ENCODE data around the gene MAP4K2. TPM values are rescaled to one million over a fixed set of nuclear protein-coding genes. Genes with fewer than 3 reads are reported as not detected.
A peak's percentile ranks its signal among the peaks of the same experiment; 100 is the strongest.

MAP4K2 gene
- total RNA-seq, 3 donors from 2014 or later: 42.2 to 51.5 (median 43.7) TPM

GRCh38 chr11:64778473-64779298 lies 24.3 kb downstream of the MAP4K2 start, which contains the start of gene SF1:
TSS of gene SF1 (minus strand) at chr11:64778542. CDS start at chr11:64778392, 150 bp downstream.
- Mint-ChIP-seq H3K4me3 (peak within 1 kb of the TSS; percentile 96), H3K4me1 (ENCODE audit: low read depth) (peaks cover 56% of the 10 kb centered on the region), H3K9me3 (no peaks in the 10 kb centered on the region), H3K36me3 (ENCODE audit: insufficient read depth) (peaks cover 36% of the 10 kb centered on the region), H3K27me3 (ENCODE audit: low read depth) (no peaks in the 10 kb centered on the region)
- ATAC-seq (peak; percentile 86 to 89), DNase-seq (peak; percentile 98)

GRCh38 chr11:64778223-64778472 lies 24.9 kb downstream of the MAP4K2 start:
- no peaks in the 10 kb centered on the region for H3K9me3 Mint-ChIP-seq
- no peaks in the 10 kb centered on the region for H3K27me3 Mint-ChIP-seq (ENCODE audit: low read depth)
- H3K36me3 Mint-ChIP-seq (ENCODE audit: insufficient read depth): peaks cover 42% of the 10 kb centered on the region
- H3K4me1 Mint-ChIP-seq (ENCODE audit: low read depth): peaks cover 61% of the 10 kb centered on the region
- ATAC-seq (peak in 1 of 2 donors; percentile 9), DNase-seq (no peak)
- peak overlapping the region; percentile 91 for H3K4me3 Mint-ChIP-seq

GRCh38 chr11:64777449-64778222 lies 25.4 kb downstream of the MAP4K2 start:
- Mint-ChIP-seq H3K27me3 (ENCODE audit: low read depth) (no peaks in the 10 kb centered on the region), H3K4me3 (peak overlapping the region; percentile 96), H3K9me3 (no peaks in the 10 kb centered on the region), H3K36me3 (ENCODE audit: insufficient read depth) (peaks cover 44% of the 10 kb centered on the region), H3K4me1 (ENCODE audit: low read depth) (peaks cover 66% of the 10 kb centered on the region)
- peak; percentile 5 to 16 for ATAC-seq
- peak; percentile 79 for DNase-seq

GRCh38 chr11:64776875-64777274 lies 26.1 kb downstream of the MAP4K2 start:
- peaks cover 50% of the 10 kb centered on the region for H3K36me3 Mint-ChIP-seq (ENCODE audit: insufficient read depth)
- peaks cover 71% of the 10 kb centered on the region for H3K4me1 Mint-ChIP-seq (ENCODE audit: low read depth)
- DNase-seq: no peak
- no peak for ATAC-seq
- H3K27me3 Mint-ChIP-seq (ENCODE audit: low read depth): no peaks in the 10 kb centered on the region
- peak overlapping the region; percentile 96 for H3K4me3 Mint-ChIP-seq
- H3K9me3 Mint-ChIP-seq: no peaks in the 10 kb centered on the region

GRCh38 chr11:64776425-64776824 lies 26.6 kb downstream of the MAP4K2 start:
- H3K27me3 Mint-ChIP-seq (ENCODE audit: low read depth): no peaks in the 10 kb centered on the region
- H3K4me3 Mint-ChIP-seq: peak overlapping the region; percentile 96
- peaks cover 53% of the 10 kb centered on the region for H3K36me3 Mint-ChIP-seq (ENCODE audit: insufficient read depth)
- ATAC-seq (no peak), DNase-seq (no peak)
- peaks cover 75% of the 10 kb centered on the region for H3K4me1 Mint-ChIP-seq (ENCODE audit: low read depth)
- no peaks in the 10 kb centered on the region for H3K9me3 Mint-ChIP-seq

GRCh38 chr11:64774144-64774543 lies 28.9 kb downstream of the MAP4K2 start:
- peaks cover 72% of the 10 kb centered on the region for H3K4me1 Mint-ChIP-seq (ENCODE audit: low read depth)
- no peaks in the 10 kb centered on the region for H3K27me3 Mint-ChIP-seq (ENCODE audit: low read depth)
- no peak for DNase-seq
- H3K9me3 Mint-ChIP-seq: no peaks in the 10 kb centered on the region
- ATAC-seq: no peak
- H3K36me3 Mint-ChIP-seq (ENCODE audit: insufficient read depth): peaks cover 73% of the 10 kb centered on the region
- peak overlapping the region; percentile 96 for H3K4me3 Mint-ChIP-seq

- DNase-seq (no peak), ATAC-seq (no peak)
- H3K4me1 Mint-ChIP-seq (ENCODE audit: low read depth): peaks cover 87% of the 10 kb centered on the region
- peaks cover 88% of the 10 kb centered on the region for H3K36me3 Mint-ChIP-seq (ENCODE audit: insufficient read depth)
- H3K9me3 Mint-ChIP-seq: no peaks in the 10 kb centered on the region
- peak overlapping the region; percentile 59 for H3K4me3 Mint-ChIP-seq
- no peaks in the 10 kb centered on the region for H3K27me3 Mint-ChIP-seq (ENCODE audit: low read depth)
Observed at GRCh38 chr11:64772303-64773018, 30.6 kb downstream of the MAP4K2 start.

- no peak for ATAC-seq
- Mint-ChIP-seq H3K4me1 (ENCODE audit: low read depth) (peaks cover 91% of the 10 kb centered on the region), H3K9me3 (no peaks in the 10 kb centered on the region), H3K27me3 (ENCODE audit: low read depth) (no peaks in the 10 kb centered on the region), H3K4me3 (peak overlapping the region; percentile 59), H3K36me3 (ENCODE audit: insufficient read depth) (peaks cover 85% of the 10 kb centered on the region)
- DNase-seq: no peak
Observed at GRCh38 chr11:64771861-64772260, 31.2 kb downstream of the MAP4K2 start.

- ATAC-seq (no peak), DNase-seq (no peak)
- peak overlapping the region; percentile 31 for H3K4me3 Mint-ChIP-seq
- no peaks in the 10 kb centered on the region for H3K9me3 Mint-ChIP-seq
- H3K27me3 Mint-ChIP-seq (ENCODE audit: low read depth): no peaks in the 10 kb centered on the region
- H3K36me3 Mint-ChIP-seq (ENCODE audit: insufficient read depth): peaks cover 75% of the 10 kb centered on the region
- peaks cover 86% of the 10 kb centered on the region for H3K4me1 Mint-ChIP-seq (ENCODE audit: low read depth)
Observed at GRCh38 chr11:64770120-64770519, 32.9 kb downstream of the MAP4K2 start.

- H3K36me3 Mint-ChIP-seq (ENCODE audit: insufficient read depth): peaks cover 75% of the 10 kb centered on the region
- H3K9me3 Mint-ChIP-seq: no peaks in the 10 kb centered on the region
- DNase-seq (no peak), ATAC-seq (no peak)
- H3K27me3 Mint-ChIP-seq (ENCODE audit: low read depth): no peaks in the 10 kb centered on the region
- no peak overlapping the region for H3K4me3 Mint-ChIP-seq
- H3K4me1 Mint-ChIP-seq (ENCODE audit: low read depth): peaks cover 86% of the 10 kb centered on the region
Observed at GRCh38 chr11:64769283-64769682, 33.7 kb downstream of the MAP4K2 start.

GRCh38 chr11:64768300-64768694 lies 34.7 kb downstream of the MAP4K2 start:
- peaks cover 73% of the 10 kb centered on the region for H3K36me3 Mint-ChIP-seq (ENCODE audit: insufficient read depth)
- H3K4me3 Mint-ChIP-seq: no peak overlapping the region
- no peak for ATAC-seq
- H3K9me3 Mint-ChIP-seq: no peaks in the 10 kb centered on the region
- peaks cover 87% of the 10 kb centered on the region for H3K4me1 Mint-ChIP-seq (ENCODE audit: low read depth)
- H3K27me3 Mint-ChIP-seq (ENCODE audit: low read depth): no peaks in the 10 kb centered on the region
- DNase-seq: no peak

- H3K4me1 Mint-ChIP-seq (ENCODE audit: low read depth): peaks cover 87% of the 10 kb centered on the region
- H3K36me3 Mint-ChIP-seq (ENCODE audit: insufficient read depth): peaks cover 76% of the 10 kb centered on the region
- no peaks in the 10 kb centered on the region for H3K9me3 Mint-ChIP-seq
- ATAC-seq (peak; percentile 46 to 51), DNase-seq (peak; percentile 79)
- H3K4me3 Mint-ChIP-seq: peak overlapping the region; percentile 27
- no peaks in the 10 kb centered on the region for H3K27me3 Mint-ChIP-seq (ENCODE audit: low read depth)
Observed at GRCh38 chr11:64767344-64768299, 35.4 kb downstream of the MAP4K2 start.

- DNase-seq: no peak
- H3K4me3 Mint-ChIP-seq: no peak overlapping the region
- H3K4me1 Mint-ChIP-seq (ENCODE audit: low read depth): peaks cover 87% of the 10 kb centered on the region
- no peak for ATAC-seq
- no peaks in the 10 kb centered on the region for H3K9me3 Mint-ChIP-seq
- no peaks in the 10 kb centered on the region for H3K27me3 Mint-ChIP-seq (ENCODE audit: low read depth)
- peaks cover 76% of the 10 kb centered on the region for H3K36me3 Mint-ChIP-seq (ENCODE audit: insufficient read depth)
Observed at GRCh38 chr11:64766881-64767280, 36.1 kb downstream of the MAP4K2 start.
